ENCODE data around the gene ZNF3.

GRCh38 chr7:100080907-100081534, 502 bp downstream of the ZNF3 start:
- TF ChIP-seq ZNF274 (IDR thresholded peaks at IDR 0.05; ENCODE audit: low read depth, low read length) (no peak), SUZ12 (IDR thresholded peaks at IDR 0.05; ENCODE audit: extremely low read depth, insufficient read depth, insufficient read length) (no peak)

Measured in NT2/D1 (cell line).